Psoas muscle (tissue), 8 donors: ENCODE results near the gene CCDC40. TPM values are rescaled to one million over a fixed set of nuclear protein-coding genes. Genes with fewer than 3 reads are reported as not detected.

ENCODE experiments used
- ATAC-seq, 4 donors: fragments of 200-7000 bp; cut with Tn5 transposase; one replicate each; pipeline ENCODE4 v1.9.1; 2020; ENCODE audit warnings: moderate library complexity in 3 of 4, mild to moderate bottlenecking in 2 of 4
- DNase-seq, 2 donors: peaks; one replicate each; pipeline ENCODE4 v3.0.0-alpha.2; 2020
- H3K27ac ChIP-seq: fragments of 200-600 bp; one replicate; pipeline ENCODE4 v1.8.0; 2022
- H3K27me3 ChIP-seq, 3 donors: fragments of 200-600 bp in 1 of 3; one replicate each; pipeline versions ENCODE4 v1.6.1 to v1.8.0; 2013 to 2022; ENCODE audit warnings: low read length in 2 of 3, mild to moderate bottlenecking in 2 of 3, moderate library complexity in 1 of 3; ENCODE audit not compliant: insufficient read depth in 3 of 3
- H3K36me3 ChIP-seq, 2 donors: fragments of 200-600 bp in 1 of 2; one replicate each; pipeline versions ENCODE4 v1.6.1 to v1.8.0; 2013 to 2022; ENCODE audit warnings: low read depth in 1 of 2, mild to moderate bottlenecking in 1 of 2, moderate library complexity in 1 of 2; ENCODE audit not compliant: insufficient read depth in 1 of 2
- H3K4me1 ChIP-seq: fragments of 200-600 bp; one replicate; pipeline ENCODE4 v1.8.0; 2022
- H3K4me3 ChIP-seq: fragments of 200-600 bp; one replicate; pipeline ENCODE4 v1.8.0; 2022; ENCODE audit warnings: mild to moderate bottlenecking
- H3K9me3 ChIP-seq: fragments of 200-600 bp; one replicate; pipeline ENCODE4 v1.8.0; 2022
- WGBS, 3 donors: extraction: QIAGEN DNeasy Blood & Tissue Kit; methylation state at CpG; one replicate each; pipeline versions ENCODE4 v1.1.6 to v1.1.7; 2013; 5-methylcytosine and 5-hydroxymethylcytosine counted together
- intact Hi-C, 2 donors: fragments of 100-400 bp; cut with DNase I; formaldehyde crosslinking; loops; one replicate each; pipeline versions ENCODE4 v1.11.0 to v1.14.2; 2022
- polyA plus RNA-seq, 3 donors: library from polyadenylated mRNA; stranded (reverse); fragments of 200-250 nt; gene quantifications; one replicate each; pipeline ENCODE4 v1.2.3, GENCODE V29; 2013
- total RNA-seq, 4 donors: library from RNA; stranded (reverse); fragmentation: NEBNext Ultra II Directional in 2 of 4; extraction: Animal tissue kit (Norgen Biotek cat#: 25700) in 2 of 4; gene quantifications; one replicate each; pipeline versions ENCODE4 v1.2.1 to v1.2.4, GENCODE V29; 2021 to 2023
- TF ChIP-seq, protein P1 (sequence below): fragments of 200-600 bp; IDR thresholded peaks from one replicate; pipeline ENCODE4 v1.8.0; 2022; ENCODE audit warnings: antibody characterized with exemption
- donor health status: healthy with polysubstance abuse.
- donor health status: DM: no; HTN: no; CAD: no; lungs with moderate emphysema.
- donor health status: Bipolar disorder and iron deficiency.
- donor health status: healthy.
- donor health status: DM: yes; HTN: yes; CAD: no.
- donor health status: DM: no; HTN: no; CAD: no.
- donor health status: DM: no; HTN: no; CAD: no.
- donor health status: DM: yes; HTN: yes; CAD: no.

Gene CCDC40
- total and polyA plus RNA-seq, 7 donors = 0.51 to 1.9 (median 1.4) TPM

GRCh38 chr17:80114758-80115157, 78.3 kb downstream of the CCDC40 start:
- Histone ChIP-seq H3K27me3 (no peaks in the 10 kb centered on the region), H3K36me3 (peaks cover 3 to 72% of the 10 kb centered on the region in 2 donors), H3K9me3 (no peaks in the 10 kb centered on the region), H3K4me1 (no peaks in the 10 kb centered on the region), H3K4me3 (no peak overlapping the region), H3K27ac (no peak overlapping the region)
- intact Hi-C loops = no loop called here
- no peak for DNase-seq
- no peak for ATAC-seq
- TF ChIP-seq, protein P1, sequence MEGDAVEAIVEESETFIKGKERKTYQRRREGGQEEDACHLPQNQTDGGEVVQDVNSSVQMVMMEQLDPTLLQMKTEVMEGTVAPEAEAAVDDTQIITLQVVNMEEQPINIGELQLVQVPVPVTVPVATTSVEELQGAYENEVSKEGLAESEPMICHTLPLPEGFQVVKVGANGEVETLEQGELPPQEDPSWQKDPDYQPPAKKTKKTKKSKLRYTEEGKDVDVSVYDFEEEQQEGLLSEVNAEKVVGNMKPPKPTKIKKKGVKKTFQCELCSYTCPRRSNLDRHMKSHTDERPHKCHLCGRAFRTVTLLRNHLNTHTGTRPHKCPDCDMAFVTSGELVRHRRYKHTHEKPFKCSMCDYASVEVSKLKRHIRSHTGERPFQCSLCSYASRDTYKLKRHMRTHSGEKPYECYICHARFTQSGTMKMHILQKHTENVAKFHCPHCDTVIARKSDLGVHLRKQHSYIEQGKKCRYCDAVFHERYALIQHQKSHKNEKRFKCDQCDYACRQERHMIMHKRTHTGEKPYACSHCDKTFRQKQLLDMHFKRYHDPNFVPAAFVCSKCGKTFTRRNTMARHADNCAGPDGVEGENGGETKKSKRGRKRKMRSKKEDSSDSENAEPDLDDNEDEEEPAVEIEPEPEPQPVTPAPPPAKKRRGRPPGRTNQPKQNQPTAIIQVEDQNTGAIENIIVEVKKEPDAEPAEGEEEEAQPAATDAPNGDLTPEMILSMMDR = no peak
- WGBS, 3 donors = 90 to 93% (median 93%) methylated on average over 7 of the region's 7 CpGs

DNA sequence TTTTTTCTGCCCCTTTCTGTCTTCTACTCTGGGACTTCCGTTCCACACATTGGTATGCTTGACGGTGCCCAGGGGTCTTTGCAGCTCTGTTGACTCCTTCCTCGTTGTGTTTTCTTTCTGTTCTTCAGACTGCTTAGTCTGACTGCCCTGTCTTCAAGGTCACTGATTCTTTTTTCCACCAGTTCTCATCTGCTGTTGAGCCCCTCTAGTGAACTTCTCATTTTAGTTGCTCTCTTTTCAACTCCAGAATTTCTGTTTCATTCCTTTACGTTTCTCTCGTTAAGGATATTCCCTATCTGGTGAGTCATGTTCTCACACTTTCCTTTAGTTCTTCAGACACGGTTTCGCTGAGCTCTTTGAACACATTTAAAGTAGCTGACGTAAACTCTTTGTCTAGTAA, 78.7 kb downstream of the CCDC40 start:
- Histone ChIP-seq H3K4me3 (no peak overlapping the region), H3K36me3 (peaks cover 3 to 69% of the 10 kb centered on the region in 2 donors), H3K4me1 (no peaks in the 10 kb centered on the region), H3K27ac (no peak overlapping the region), H3K9me3 (no peaks in the 10 kb centered on the region), H3K27me3 (no peaks in the 10 kb centered on the region)
- TF ChIP-seq, protein P1 = no peak
- DNase-seq = no peak
- ATAC-seq = no peak
- 90 to 96% (median 93%) methylated on average over 8 of the region's 8 CpGs for WGBS, 3 donors
- intact Hi-C loops = no loop called here

GRCh38 chr17:80116276-80116920, 80.0 kb downstream of the CCDC40 start:
- no peak for ATAC-seq
- Histone ChIP-seq H3K4me1 (no peaks in the 10 kb centered on the region), H3K9me3 (no peaks in the 10 kb centered on the region), H3K36me3 (peaks cover 3 to 59% of the 10 kb centered on the region in 2 donors), H3K27ac (no peak overlapping the region), H3K27me3 (no peaks in the 10 kb centered on the region), H3K4me3 (no peak overlapping the region)
- 90 to 92% (median 91%) methylated on average over 16 of the region's 16 CpGs for WGBS, 3 donors
- no peak for DNase-seq
- intact Hi-C loops = no loop called here
- TF ChIP-seq, protein P1 = no peak

DNA sequence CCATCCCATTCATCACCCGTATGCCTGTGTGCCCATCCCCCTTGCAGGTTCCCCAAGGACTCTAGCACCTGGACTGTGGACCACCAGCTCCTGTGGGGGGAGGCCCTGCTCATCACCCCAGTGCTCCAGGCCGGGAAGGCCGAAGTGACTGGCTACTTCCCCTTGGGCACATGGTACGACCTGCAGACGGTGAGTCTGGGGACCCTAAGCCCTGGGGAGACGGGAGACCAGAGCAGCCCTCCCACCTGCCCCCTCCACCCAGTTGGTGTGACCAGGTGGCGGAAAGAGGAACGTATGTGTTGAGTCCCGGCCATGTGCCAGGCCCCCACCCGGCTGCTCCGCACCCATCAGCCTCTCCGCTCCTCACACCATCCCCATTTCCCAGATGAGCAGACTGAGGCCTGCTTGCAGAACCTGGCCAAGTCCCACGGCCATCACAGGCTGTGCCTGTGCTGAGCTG, 80.5 kb downstream of the CCDC40 start:
- no peak overlapping the region for H3K27ac ChIP-seq
- TF ChIP-seq, protein P1 = no peak
- H3K4me1 ChIP-seq = no peaks in the 10 kb centered on the region
- intact Hi-C loops = no loop called here
- no peaks in the 10 kb centered on the region for H3K27me3 ChIP-seq
- peaks cover 3 to 56% of the 10 kb centered on the region in 2 donors for H3K36me3 ChIP-seq
- ATAC-seq (no peak), DNase-seq (peak in 1 of 2 donors; percentile 37)
- 86 to 93% (median 89%) methylated on average over 13 of the region's 13 CpGs for whole genome bisulfite sequencing, 3 donors
- no peak overlapping the region for H3K4me3 ChIP-seq
- H3K9me3 ChIP-seq = no peaks in the 10 kb centered on the region
